ENCODE measurements around the gene ITPR1.

DNA sequence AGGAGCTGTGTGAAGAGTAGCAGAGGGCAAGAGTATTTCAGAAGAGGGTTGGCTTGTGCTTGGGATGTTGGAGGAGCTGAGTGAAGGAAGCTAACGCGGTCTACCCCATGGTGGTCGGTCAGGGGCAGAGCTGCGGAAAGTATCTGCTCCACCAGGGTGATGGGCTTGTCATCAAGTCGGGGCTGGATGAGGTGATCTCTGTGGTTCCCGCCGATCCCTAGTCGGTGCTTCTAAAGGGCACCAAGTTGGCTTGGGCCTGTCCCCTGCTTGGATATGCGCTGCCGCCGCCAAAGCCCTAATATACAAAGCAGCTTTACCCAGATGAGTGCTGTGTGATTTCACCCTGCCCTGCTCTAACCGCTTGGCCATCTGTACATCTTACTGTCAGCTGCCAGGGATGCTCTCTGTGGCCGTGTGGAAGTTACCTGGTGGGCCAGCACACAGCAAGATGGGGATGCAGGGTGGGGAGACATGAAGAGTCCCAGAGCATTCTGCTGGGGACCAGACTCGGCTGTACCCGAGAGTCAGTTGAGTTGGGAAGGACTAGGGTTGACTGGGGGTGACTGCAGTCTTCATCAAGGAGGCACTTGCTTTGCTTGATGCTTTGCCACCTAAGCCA, 260.0 kb downstream of the ITPR1 start:
- TF ChIP-seq, protein P1, sequence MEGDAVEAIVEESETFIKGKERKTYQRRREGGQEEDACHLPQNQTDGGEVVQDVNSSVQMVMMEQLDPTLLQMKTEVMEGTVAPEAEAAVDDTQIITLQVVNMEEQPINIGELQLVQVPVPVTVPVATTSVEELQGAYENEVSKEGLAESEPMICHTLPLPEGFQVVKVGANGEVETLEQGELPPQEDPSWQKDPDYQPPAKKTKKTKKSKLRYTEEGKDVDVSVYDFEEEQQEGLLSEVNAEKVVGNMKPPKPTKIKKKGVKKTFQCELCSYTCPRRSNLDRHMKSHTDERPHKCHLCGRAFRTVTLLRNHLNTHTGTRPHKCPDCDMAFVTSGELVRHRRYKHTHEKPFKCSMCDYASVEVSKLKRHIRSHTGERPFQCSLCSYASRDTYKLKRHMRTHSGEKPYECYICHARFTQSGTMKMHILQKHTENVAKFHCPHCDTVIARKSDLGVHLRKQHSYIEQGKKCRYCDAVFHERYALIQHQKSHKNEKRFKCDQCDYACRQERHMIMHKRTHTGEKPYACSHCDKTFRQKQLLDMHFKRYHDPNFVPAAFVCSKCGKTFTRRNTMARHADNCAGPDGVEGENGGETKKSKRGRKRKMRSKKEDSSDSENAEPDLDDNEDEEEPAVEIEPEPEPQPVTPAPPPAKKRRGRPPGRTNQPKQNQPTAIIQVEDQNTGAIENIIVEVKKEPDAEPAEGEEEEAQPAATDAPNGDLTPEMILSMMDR (IDR thresholded peaks at IDR 0.05), result no peak
- TF ChIP-seq EP300 (IDR thresholded peaks at IDR 0.05) (no peak), POLR2AphosphoS5 (IDR thresholded peaks at IDR 0.05) (no peak), POLR2A (IDR thresholded peaks at IDR 0.05) (no peak)

Measured in gastroesophageal sphincter (tissue), 3 donors.